ENCODE measurements around the gene KCNA2. TPM values are rescaled to one million over a fixed set of nuclear protein-coding genes. Genes with fewer than 3 reads are reported as not detected.

Gene KCNA2
- total RNA-seq, 1 donor from 2014 or later, result 0.04 TPM

DNA sequence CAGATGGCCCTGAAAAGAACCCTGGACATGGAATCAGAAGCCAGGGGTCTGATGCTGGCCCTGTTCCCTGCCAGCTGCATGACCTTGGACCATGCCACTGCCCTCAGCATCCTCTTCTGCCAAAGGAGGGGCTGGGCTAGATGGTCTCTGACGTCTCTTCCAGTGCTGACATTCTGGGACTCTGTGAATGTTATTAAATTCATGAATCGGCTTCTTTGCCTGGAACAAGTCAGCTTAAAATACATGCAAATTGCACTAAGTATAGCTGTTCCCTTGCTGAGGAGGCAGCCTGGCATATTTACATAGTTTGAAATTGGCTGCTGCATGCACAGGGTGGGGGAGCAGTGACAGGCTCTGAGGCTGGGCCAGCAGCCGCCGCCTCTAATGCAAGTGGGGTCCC lies 23.8 kb downstream of the KCNA2 start:
- H3K27me3 Mint-ChIP-seq (ENCODE audit: insufficient read depth, low read depth), result peaks cover 2% of the 10 kb centered on the region
- peaks cover 7% of the 10 kb centered on the region for H3K4me1 Mint-ChIP-seq
- Histone ChIP-seq H3K4me1 (no peaks in the 10 kb centered on the region), H3K4me2 (no peak overlapping the region), H3K79me2 (ENCODE audit: low read depth) (no peaks in the 10 kb centered on the region), H3F3A (ENCODE audit: low read depth) (no peaks in the 10 kb centered on the region), H3K27ac (no peak overlapping the region), H4K20me1 (ENCODE audit: low read depth) (no peaks in the 10 kb centered on the region), H3K4me3 (no peak overlapping the region), H3K36me3 (no peaks in the 10 kb centered on the region), H3K27me3 (peaks cover 22% of the 10 kb centered on the region), H3K9ac (no peak overlapping the region), H3K9me3 (ENCODE audit: low read depth) (no peaks in the 10 kb centered on the region), H2AFZ (replicated peaks) (no peak overlapping the region)
- H3K9me3 Mint-ChIP-seq, result peaks cover 2% of the 10 kb centered on the region
- H3K36me3 Mint-ChIP-seq, result no peaks in the 10 kb centered on the region
- H3K27ac Mint-ChIP-seq, result no peak overlapping the region
- DNase-seq (ENCODE audit: low spot score), result no peak
- TF ChIP-seq EZH2 (IDR thresholded peaks at IDR 0.05) (no peak), EZH2phosphoT487 (IDR thresholded peaks at IDR 0.05) (no peak)
- TF ChIP-seq, protein P1, sequence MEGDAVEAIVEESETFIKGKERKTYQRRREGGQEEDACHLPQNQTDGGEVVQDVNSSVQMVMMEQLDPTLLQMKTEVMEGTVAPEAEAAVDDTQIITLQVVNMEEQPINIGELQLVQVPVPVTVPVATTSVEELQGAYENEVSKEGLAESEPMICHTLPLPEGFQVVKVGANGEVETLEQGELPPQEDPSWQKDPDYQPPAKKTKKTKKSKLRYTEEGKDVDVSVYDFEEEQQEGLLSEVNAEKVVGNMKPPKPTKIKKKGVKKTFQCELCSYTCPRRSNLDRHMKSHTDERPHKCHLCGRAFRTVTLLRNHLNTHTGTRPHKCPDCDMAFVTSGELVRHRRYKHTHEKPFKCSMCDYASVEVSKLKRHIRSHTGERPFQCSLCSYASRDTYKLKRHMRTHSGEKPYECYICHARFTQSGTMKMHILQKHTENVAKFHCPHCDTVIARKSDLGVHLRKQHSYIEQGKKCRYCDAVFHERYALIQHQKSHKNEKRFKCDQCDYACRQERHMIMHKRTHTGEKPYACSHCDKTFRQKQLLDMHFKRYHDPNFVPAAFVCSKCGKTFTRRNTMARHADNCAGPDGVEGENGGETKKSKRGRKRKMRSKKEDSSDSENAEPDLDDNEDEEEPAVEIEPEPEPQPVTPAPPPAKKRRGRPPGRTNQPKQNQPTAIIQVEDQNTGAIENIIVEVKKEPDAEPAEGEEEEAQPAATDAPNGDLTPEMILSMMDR (IDR thresholded peaks at IDR 0.05), result no peak
- no peak overlapping the region for H3K4me3 Mint-ChIP-seq

DNA sequence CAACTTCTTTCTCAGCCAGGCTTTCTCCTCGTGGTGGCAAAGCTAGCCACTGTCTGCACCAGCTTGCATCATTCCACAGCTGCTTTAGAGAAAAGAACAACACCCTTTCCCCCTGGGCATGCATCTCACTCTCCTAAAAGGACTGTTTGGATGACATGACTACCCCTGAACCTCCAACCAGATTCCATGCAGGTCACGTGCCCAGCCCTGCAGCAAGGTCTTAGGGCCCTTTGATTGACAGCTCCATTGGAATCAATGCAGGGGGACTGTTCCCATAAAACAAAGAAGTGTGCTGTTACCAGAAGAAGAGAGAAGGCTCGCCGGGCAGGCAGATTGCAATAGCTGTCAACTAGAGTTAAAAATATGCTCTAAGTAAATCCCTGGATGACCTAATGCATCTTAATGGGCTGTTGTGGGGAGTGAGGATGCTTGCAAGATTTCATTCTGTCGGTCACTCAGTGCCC lies 24.4 kb downstream of the KCNA2 start:
- peak; percentile 12 for DNase-seq (ENCODE audit: low spot score)
- peaks cover 7% of the 10 kb centered on the region for H3K4me1 Mint-ChIP-seq
- H3K9me3 Mint-ChIP-seq, result peaks cover 2% of the 10 kb centered on the region
- no peaks in the 10 kb centered on the region for H3K36me3 Mint-ChIP-seq
- no peaks in the 10 kb centered on the region for H4K20me1 ChIP-seq (ENCODE audit: low read depth)
- H3K27me3 Mint-ChIP-seq (ENCODE audit: insufficient read depth, low read depth), result peaks cover 2% of the 10 kb centered on the region
- no peaks in the 10 kb centered on the region for H3K79me2 ChIP-seq (ENCODE audit: low read depth)
- no peak overlapping the region for H2AFZ ChIP-seq (replicated peaks)
- H3K9me3 ChIP-seq (ENCODE audit: low read depth), result no peaks in the 10 kb centered on the region
- no peaks in the 10 kb centered on the region for H3K36me3 ChIP-seq
- no peak overlapping the region for H3K4me3 Mint-ChIP-seq
- H3K4me3 ChIP-seq, result no peak overlapping the region
- no peak for TF ChIP-seq EZH2phosphoT487 (IDR thresholded peaks at IDR 0.05)
- TF ChIP-seq, protein P1 (IDR thresholded peaks at IDR 0.05), result no peak
- TF ChIP-seq EZH2 (IDR thresholded peaks at IDR 0.05), result no peak
- no peaks in the 10 kb centered on the region for H3F3A ChIP-seq (ENCODE audit: low read depth)
- H3K27ac Mint-ChIP-seq, result no peak overlapping the region
- H3K4me1 ChIP-seq, result no peaks in the 10 kb centered on the region
- no peak overlapping the region for H3K9ac ChIP-seq
- H3K27ac ChIP-seq, result no peak overlapping the region
- peaks cover 19% of the 10 kb centered on the region for H3K27me3 ChIP-seq
- H3K4me2 ChIP-seq, result no peak overlapping the region

DNA sequence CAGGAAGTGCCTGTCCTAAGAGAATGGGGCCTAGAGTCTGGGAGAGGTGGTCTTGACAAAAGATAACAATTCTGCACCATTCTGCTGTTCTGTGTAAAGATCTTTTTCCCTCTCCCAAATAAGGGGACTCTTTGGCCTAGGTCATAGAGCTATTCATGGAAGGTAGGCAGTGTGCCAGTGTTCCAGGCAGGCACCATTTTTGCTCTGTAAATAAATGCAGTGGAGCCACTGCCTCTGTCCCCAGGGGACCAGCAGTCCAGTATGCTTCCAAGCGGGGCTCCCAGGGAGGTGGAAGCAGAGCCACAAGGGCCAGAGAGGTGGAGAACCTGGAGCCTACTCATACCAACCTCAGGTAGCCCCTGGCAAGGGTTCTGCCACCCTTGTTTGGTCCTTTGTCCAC lies 25.9 kb downstream of the KCNA2 start:
- Histone ChIP-seq H3F3A (ENCODE audit: low read depth) (no peaks in the 10 kb centered on the region), H3K79me2 (ENCODE audit: low read depth) (no peaks in the 10 kb centered on the region), H2AFZ (replicated peaks) (no peak overlapping the region), H3K27ac (no peak overlapping the region), H3K4me3 (no peak overlapping the region), H3K36me3 (no peaks in the 10 kb centered on the region), H3K4me1 (no peaks in the 10 kb centered on the region), H4K20me1 (ENCODE audit: low read depth) (no peaks in the 10 kb centered on the region), H3K4me2 (no peak overlapping the region), H3K27me3 (peaks cover 16% of the 10 kb centered on the region), H3K9me3 (ENCODE audit: low read depth) (no peaks in the 10 kb centered on the region), H3K9ac (no peak overlapping the region)
- no peak for DNase-seq (ENCODE audit: low spot score)
- no peak overlapping the region for H3K4me3 Mint-ChIP-seq
- no peak overlapping the region for H3K27ac Mint-ChIP-seq
- H3K9me3 Mint-ChIP-seq, result peaks cover 2% of the 10 kb centered on the region
- no peaks in the 10 kb centered on the region for H3K36me3 Mint-ChIP-seq
- H3K4me1 Mint-ChIP-seq, result peaks cover 7% of the 10 kb centered on the region
- TF ChIP-seq EZH2phosphoT487 (IDR thresholded peaks at IDR 0.05), result no peak
- TF ChIP-seq, protein P1 (IDR thresholded peaks at IDR 0.05), result no peak
- TF ChIP-seq EZH2 (IDR thresholded peaks at IDR 0.05), result no peak
- peaks cover 2% of the 10 kb centered on the region for H3K27me3 Mint-ChIP-seq (ENCODE audit: insufficient read depth, low read depth)

Measured in neural progenitor cell (in vitro differentiated cells).